Transverse colon (tissue), 4 donors: ENCODE results near the gene LDLRAD4.

Experiments used
- CTCF ChIP-seq, 5 experiments: fragments of 200-600 bp in 3 of 5; fragments of 450-650 bp in 2 of 5; sonication (generic) in 3 of 5; IDR thresholded peaks; 1 replicate in 2 of 5; 2 replicates in 3 of 5; pipeline ENCODE4 v1.5.1; 2016 to 2017; ENCODE audit warnings: antibody characterized with exemption in 5 of 5, inconsistent platforms in 3 of 5, mild to moderate bottlenecking in 2 of 5, moderate library complexity in 1 of 5
- EP300 ChIP-seq: sonication (generic); formaldehyde crosslinking; IDR thresholded peaks from one replicate; pipeline ENCODE4 v1.6.1; 2017; ENCODE audit warnings: antibody characterized with exemption, low read depth
- POLR2A ChIP-seq: fragments of 450-650 bp; IDR thresholded peaks from one replicate; pipeline ENCODE4 v1.6.1; 2016; ENCODE audit warnings: antibody characterized with exemption, mild to moderate bottlenecking, moderate library complexity
- POLR2AphosphoS5 ChIP-seq, 3 donors: sonication (generic); formaldehyde crosslinking; IDR thresholded peaks; one replicate each; pipeline ENCODE4 v1.6.1; 2016; ENCODE audit warnings: antibody characterized with exemption in 3 of 3

- TF ChIP-seq CTCF (IDR thresholded peaks at IDR 0.05): no peak
- TF ChIP-seq EP300: no peak
- TF ChIP-seq POLR2A: no peak
- TF ChIP-seq POLR2AphosphoS5 (IDR thresholded peaks at IDR 0.05): no peak
These were observed 265.0 kb downstream of the LDLRAD4 start for GRCh38 chr18:13483316-13484270.
